SU-DHL-6 (cell line): ENCODE data around the gene RELN.

Experiments used
- H2AFZ ChIP-seq: fragments of 200-600 bp; sonication (generic); 2 replicates; pipeline ENCODE4 v1.6.1; 2014; ENCODE audit warnings: low read depth, mild to moderate bottlenecking, moderate library complexity, mixed read lengths, antibody characterized with exemption, low read length; ENCODE audit not compliant: severe bottlenecking
- H3F3A ChIP-seq: fragments of 200-600 bp; shearing (Covaris generic); 2 replicates; pipeline ENCODE4 v1.6.0; 2016; ENCODE audit warnings: antibody characterized with exemption, mild to moderate bottlenecking; ENCODE audit not compliant: insufficient read depth
- H3K27ac ChIP-seq: fragments of 200-600 bp; sonication (generic); 2 replicates; pipeline ENCODE4 v1.5.1; 2016; ENCODE audit warnings: low read depth, mild to moderate bottlenecking, low read length, moderate library complexity, mixed read lengths
- H3K27me3 ChIP-seq: fragments of 200-600 bp; sonication (generic), shearing (Covaris generic); 2 replicates; pipeline ENCODE4 v1.6.0; 2014; ENCODE audit warnings: mild to moderate bottlenecking, low read length
- H3K36me3 ChIP-seq: fragments of 200-600 bp; sonication (generic); 2 replicates; pipeline ENCODE4 v1.6.1; 2014; ENCODE audit warnings: mild to moderate bottlenecking, low read length, mixed read lengths
- H3K4me2 ChIP-seq: fragments of 300-600, 200-600 bp; shearing (Covaris generic), sonication (generic); 2 replicates; pipeline ENCODE4 v1.6.0; 2014; ENCODE audit warnings: low read length, low read depth, mild to moderate bottlenecking; ENCODE audit not compliant: poor library complexity, severe bottlenecking
- H3K4me3 ChIP-seq: fragments of 200-600 bp; sonication (generic); 2 replicates; pipeline ENCODE4 v1.5.1; 2014; ENCODE audit warnings: antibody characterized with exemption, low read length, mild to moderate bottlenecking, mixed read lengths; ENCODE audit not compliant: insufficient read depth, poor library complexity, severe bottlenecking
- H3K79me2 ChIP-seq: fragments of 200-600 bp; sonication (generic); 2 replicates; pipeline ENCODE4 v1.6.1; 2014; ENCODE audit warnings: mild to moderate bottlenecking, low read length, moderate library complexity; ENCODE audit not compliant: insufficient read depth
- H3K9ac ChIP-seq: fragments of 200-600 bp; sonication (generic); 2 replicates; pipeline ENCODE4 v1.7.0; 2014; ENCODE audit warnings: mild to moderate bottlenecking, low read length
- H3K9me2 ChIP-seq: fragments of 200-600 bp; sonication (generic); replicated peaks from 2 replicates; pipeline ENCODE4 v1.6.1; 2014; ENCODE audit warnings: low read length; ENCODE audit not compliant: insufficient read depth
- H3K9me3 ChIP-seq: fragments of 200-600 bp; sonication (generic); 2 replicates; pipeline ENCODE4 v1.6.1; 2014; ENCODE audit warnings: low read length, mixed read lengths; ENCODE audit not compliant: insufficient read depth
- H4K20me1 ChIP-seq: fragments of 200-600 bp; sonication (generic); 2 replicates; pipeline ENCODE4 v1.6.1; 2014; ENCODE audit warnings: low read depth, mild to moderate bottlenecking, antibody characterized with exemption, low read length, moderate library complexity, mixed read lengths
- EZH2phosphoT487 ChIP-seq: fragments of 200-600 bp; sonication (generic), shearing (Covaris generic); conservative IDR thresholded peaks from 2 replicates; pipeline ENCODE4 v1.6.1; 2018; ENCODE audit warnings: mild to moderate bottlenecking, antibody characterized with exemption, low read length, moderate library complexity, mixed read lengths
- TF ChIP-seq, protein P1 (sequence below): fragments of 200-600 bp; sonication (generic); IDR thresholded peaks from one replicate; pipeline ENCODE4 v1.5.1; 2017; ENCODE audit warnings: antibody characterized with exemption, mild to moderate bottlenecking, low read length, moderate library complexity; ENCODE audit not compliant: insufficient read depth, poor library complexity, severe bottlenecking

RELN gene

DNA sequence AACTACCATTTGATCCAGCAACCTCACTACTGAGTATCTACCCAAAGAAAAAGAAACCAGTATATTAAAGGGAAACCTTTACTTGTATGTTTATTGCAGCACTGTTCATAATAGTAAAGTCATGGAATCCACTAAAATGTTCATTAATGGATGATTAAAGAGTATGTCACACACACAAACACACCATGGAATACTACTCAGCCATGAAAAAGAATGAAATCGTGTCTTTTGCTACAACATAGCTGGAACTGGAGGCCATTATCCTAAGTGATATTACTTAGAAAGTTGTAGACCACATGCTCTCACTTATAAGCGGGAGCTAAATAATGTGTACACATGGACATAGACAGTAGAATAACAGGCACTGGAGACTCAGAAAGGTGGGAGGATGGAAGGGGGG lies 340.4 kb downstream of the RELN start:
- no peak overlapping the region for H2AFZ ChIP-seq
- H3K36me3 ChIP-seq: no peaks in the 10 kb centered on the region
- H4K20me1 ChIP-seq: no peaks in the 10 kb centered on the region
- no peak overlapping the region for H3K27ac ChIP-seq
- H3K27me3 ChIP-seq: no peaks in the 10 kb centered on the region
- H3K9me2 ChIP-seq: no peaks in the 10 kb centered on the region
- TF ChIP-seq, protein P1, sequence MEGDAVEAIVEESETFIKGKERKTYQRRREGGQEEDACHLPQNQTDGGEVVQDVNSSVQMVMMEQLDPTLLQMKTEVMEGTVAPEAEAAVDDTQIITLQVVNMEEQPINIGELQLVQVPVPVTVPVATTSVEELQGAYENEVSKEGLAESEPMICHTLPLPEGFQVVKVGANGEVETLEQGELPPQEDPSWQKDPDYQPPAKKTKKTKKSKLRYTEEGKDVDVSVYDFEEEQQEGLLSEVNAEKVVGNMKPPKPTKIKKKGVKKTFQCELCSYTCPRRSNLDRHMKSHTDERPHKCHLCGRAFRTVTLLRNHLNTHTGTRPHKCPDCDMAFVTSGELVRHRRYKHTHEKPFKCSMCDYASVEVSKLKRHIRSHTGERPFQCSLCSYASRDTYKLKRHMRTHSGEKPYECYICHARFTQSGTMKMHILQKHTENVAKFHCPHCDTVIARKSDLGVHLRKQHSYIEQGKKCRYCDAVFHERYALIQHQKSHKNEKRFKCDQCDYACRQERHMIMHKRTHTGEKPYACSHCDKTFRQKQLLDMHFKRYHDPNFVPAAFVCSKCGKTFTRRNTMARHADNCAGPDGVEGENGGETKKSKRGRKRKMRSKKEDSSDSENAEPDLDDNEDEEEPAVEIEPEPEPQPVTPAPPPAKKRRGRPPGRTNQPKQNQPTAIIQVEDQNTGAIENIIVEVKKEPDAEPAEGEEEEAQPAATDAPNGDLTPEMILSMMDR: no peak
- TF ChIP-seq EZH2phosphoT487: no peak
- no peak overlapping the region for H3K4me3 ChIP-seq
- H3K9ac ChIP-seq: no peak overlapping the region
- H3F3A ChIP-seq: no peaks in the 10 kb centered on the region
- no peaks in the 10 kb centered on the region for H3K9me3 ChIP-seq
- H3K79me2 ChIP-seq: no peaks in the 10 kb centered on the region
- no peak overlapping the region for H3K4me2 ChIP-seq

DNA sequence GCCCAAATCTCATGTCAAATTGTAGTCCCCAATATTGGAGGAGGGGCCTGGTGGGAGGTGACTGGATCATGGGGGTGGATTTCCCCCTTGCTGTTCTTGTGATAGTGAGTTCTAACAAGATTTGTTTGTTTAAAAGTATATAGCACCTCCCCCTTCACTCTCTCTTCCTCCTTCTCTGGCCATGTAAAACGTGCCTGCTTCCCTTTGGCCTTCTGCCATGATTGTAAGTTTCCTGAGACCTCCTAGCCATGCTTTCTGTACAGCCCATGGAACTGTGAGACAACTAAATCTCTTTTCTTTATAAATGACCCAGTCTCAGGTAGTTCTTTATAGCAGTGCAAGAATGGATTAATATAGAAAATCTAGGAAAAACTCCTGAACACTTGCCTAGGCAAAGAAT lies 341.3 kb downstream of the RELN start:
- Histone ChIP-seq H3K27ac (no peak overlapping the region), H3K79me2 (no peaks in the 10 kb centered on the region), H3K27me3 (no peaks in the 10 kb centered on the region), H3K4me3 (no peak overlapping the region), H3K36me3 (no peaks in the 10 kb centered on the region), H4K20me1 (no peaks in the 10 kb centered on the region), H3K9ac (no peak overlapping the region), H2AFZ (no peak overlapping the region), H3F3A (no peaks in the 10 kb centered on the region), H3K4me2 (no peak overlapping the region), H3K9me2 (no peaks in the 10 kb centered on the region), H3K9me3 (no peaks in the 10 kb centered on the region)
- TF ChIP-seq, protein P1: no peak
- TF ChIP-seq EZH2phosphoT487: no peak

DNA sequence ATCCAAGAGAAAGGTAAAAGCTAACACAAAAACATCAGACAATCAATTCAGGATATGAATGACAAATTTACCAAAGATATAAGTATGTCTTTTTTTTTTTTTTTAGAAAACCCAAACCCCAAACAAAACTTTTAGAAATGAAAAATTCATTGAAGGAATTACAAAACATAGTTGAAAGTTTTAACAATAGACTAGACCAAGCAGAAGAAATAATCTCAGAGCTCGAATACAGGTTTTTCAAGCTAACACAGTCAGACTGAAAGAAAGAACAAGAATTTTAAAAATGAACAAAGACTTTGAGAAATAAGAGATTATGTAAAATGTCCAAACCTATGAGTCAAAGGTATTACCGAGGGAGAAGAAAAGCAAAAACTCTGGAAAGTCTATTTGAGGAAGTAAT lies 345.1 kb downstream of the RELN start:
- no peaks in the 10 kb centered on the region for H4K20me1 ChIP-seq
- H3K4me2 ChIP-seq: no peak overlapping the region
- no peak overlapping the region for H2AFZ ChIP-seq
- TF ChIP-seq, protein P1: no peak
- TF ChIP-seq EZH2phosphoT487: no peak
- no peak overlapping the region for H3K27ac ChIP-seq
- H3K9ac ChIP-seq: no peak overlapping the region
- no peaks in the 10 kb centered on the region for H3K9me2 ChIP-seq
- no peaks in the 10 kb centered on the region for H3F3A ChIP-seq
- no peak overlapping the region for H3K4me3 ChIP-seq
- no peaks in the 10 kb centered on the region for H3K36me3 ChIP-seq
- no peaks in the 10 kb centered on the region for H3K9me3 ChIP-seq
- H3K79me2 ChIP-seq: no peaks in the 10 kb centered on the region
- H3K27me3 ChIP-seq: no peaks in the 10 kb centered on the region
